Right renal cortex interstitium (tissue), 3 donors: Measurements from ENCODE around the gene SP1. TPM values are rescaled to one million over a fixed set of nuclear protein-coding genes. Genes with fewer than 3 reads are reported as not detected.
A peak's percentile ranks its signal among the peaks of the same experiment; 100 is the strongest.
"Not testable (repeated sequence)": the region's sequence is repeated elsewhere in the genome, so short reads cannot be mapped to it uniquely, and the experiment has no call there.

Source experiments
- DNase-seq, 3 donors: peaks; one replicate each; pipeline ENCODE4 v3.0.0-alpha.2; 2013; ENCODE audit warnings: low read depth in 3 of 3, low spot score in 2 of 3
- polyA plus RNA-seq, 3 donors: library from polyadenylated mRNA; unstranded; fragments of 120-200 nt; gene quantifications; one replicate each; pipeline ENCODE4 v1.2.1, GENCODE V29; 2013; ENCODE audit not compliant: insufficient read length in 3 of 3

SP1 gene
- 10 to 100 TPM; 76.7 to 81.0 (median 77.6) TPM for polyA plus RNA-seq

DNA sequence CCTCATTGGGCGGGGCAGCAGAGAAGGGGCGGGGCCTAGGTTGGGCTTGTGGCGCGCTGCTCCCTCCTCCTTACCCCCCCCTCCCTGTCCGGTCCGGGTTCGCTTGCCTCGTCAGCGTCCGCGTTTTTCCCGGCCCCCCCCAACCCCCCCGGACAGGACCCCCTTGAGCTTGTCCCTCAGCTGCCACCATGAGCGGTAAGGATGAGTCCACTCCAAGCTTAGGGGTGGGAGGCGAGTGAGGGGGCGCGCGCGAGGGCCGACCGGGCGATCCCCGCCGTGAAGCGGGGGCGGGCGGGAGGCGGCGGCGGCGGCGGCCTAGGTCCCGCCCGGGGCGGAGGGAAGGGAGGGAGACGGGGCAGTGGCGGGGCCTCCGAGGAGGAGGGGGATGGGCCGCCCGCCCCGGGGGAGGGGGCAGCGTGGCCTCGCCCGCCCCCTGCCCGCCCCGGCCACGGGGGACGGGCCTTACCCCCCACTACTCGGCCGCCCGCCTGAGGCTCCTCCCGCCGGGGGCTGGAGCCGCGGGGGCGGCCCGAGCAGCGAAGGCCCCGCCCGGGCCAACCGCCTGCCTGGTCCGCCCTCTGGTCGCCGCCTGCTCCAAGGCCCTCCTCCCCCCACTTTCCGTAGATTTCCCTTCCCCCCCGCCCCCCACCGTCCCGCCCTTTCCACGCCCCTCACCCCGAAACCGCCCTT lies at the start of gene SP1:
SP1 (plus strand) TSS at position 73 of the 690 bp plus-strand sequence; CDS start at position 189, 116 bp downstream.
- peak in 2 of 3 donors; percentile 74 to 81 for DNase-seq

DNA sequence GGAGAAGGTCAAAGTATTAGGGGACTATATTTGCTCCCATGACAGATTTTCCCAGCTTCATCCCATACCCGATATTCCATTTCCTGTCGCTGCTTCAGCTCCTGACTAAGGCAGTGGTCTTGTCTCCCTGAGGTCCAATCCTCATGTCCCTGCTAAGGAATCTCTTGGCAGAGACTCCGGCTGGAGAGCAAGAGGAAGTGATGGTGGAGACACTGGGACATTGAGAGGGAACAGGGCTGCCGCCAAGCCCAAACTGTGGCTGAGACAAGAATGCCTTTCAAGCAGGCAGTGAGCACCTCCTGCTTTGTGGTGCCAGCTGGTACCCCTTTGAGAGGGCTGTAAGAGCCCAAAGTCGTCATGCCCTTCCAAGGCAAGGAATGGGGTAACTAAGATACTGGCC lies 49.3 kb upstream of the SP1 start:
- no peak for DNase-seq

DNA sequence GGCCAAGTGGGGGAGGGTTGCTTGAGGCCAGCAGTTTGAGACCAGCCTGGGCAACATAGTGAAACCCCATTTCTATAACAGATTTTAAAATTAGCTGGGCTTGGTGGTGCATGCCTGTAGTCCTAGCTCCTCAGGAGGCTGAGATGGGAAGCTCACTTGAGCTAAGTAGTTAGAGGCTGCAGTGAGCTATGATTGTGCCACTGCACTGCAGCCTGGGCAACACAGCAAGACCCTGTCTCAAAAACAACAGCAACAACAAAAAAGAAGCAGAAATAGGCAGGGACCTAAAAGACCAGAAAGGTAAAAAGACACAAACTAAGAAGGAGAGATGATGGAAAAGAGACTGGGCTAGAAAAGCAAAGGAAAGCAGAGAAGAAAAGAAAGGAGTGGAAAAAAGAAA lies 47.6 kb upstream of the SP1 start:
- DNase-seq: not testable (repeated sequence)

DNA sequence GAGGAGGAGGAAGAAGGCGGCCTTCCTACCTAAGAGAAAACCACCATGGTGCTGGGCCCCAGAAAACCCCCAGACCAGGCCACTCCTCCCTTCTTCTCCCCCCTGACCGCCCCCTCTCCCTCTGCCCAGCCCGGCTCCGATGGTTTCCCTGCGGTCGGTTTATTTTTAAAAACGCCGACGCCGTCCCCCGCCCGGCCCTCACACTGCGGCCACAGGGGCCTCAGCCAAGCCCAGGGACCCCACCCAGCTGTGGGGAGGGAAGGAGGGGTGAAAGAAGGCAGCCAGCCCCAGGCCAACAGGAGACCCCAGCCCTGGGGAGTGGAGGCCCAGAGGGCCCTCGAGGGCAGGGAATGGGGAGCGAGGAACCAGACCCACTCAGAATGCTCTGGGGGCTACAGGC lies 47.2 kb upstream of the SP1 start:
- DNase-seq: no peak

DNA sequence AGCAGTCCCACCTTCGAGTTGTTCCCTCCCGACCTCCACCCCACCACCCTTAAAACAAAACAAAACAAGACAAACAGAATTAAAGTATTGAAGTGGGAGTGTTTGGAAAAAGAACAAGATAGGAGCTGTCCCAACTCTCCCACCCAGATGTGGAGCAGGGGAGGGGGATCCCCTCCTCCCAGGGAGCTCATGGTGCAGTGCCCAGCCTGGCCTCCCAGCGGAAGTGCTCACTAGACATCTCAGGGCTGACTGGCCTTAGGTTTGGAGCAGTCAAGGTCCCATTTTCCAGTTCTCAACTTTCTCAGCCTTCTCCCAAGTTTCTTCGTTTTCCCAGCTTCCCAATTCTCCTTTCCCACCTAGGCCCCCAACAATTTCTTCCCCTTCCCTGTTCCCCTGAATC lies 46.7 kb upstream of the SP1 start:
- DNase-seq: no peak

DNA sequence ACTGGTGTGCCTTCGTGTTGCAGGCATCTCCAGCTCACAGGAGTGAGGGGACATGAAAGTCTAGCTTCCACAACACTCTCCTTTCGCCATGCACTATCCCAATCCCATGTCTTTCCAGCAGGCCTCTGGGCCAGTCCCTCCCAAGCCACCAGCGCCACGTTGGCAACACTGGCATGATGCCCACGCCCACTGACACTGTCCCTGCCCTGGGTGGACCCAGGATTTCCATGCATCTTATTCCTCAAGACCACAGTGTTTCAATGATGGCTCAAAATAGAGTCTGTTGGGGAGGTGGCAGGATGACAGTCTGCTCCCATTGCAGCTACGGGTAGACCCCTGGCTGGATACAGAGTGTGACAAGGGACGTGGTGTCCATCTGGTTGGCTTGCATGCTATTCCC lies 46.1 kb upstream of the SP1 start:
- no peak for DNase-seq

DNA sequence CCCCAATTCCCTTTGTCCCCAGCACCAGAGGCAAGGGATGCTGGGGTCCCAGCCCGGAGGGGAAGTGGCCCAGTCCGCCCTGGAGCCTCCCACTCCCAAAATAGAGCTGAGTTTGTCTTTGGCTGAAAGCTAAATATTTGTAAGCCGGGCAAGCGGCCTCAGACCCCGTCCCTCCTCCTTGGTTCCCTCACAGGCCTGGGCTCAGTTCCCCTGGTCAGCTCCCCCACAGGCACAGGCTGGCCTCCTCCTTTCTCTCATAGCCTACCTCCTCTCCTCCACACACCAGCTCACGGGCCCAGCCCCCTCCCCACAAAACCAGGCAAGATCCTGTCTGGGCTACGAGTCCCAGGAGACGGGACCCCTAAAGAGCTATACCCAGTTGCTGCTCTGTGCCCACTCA lies 45.2 kb upstream of the SP1 start:
- DNase-seq: no peak

DNA sequence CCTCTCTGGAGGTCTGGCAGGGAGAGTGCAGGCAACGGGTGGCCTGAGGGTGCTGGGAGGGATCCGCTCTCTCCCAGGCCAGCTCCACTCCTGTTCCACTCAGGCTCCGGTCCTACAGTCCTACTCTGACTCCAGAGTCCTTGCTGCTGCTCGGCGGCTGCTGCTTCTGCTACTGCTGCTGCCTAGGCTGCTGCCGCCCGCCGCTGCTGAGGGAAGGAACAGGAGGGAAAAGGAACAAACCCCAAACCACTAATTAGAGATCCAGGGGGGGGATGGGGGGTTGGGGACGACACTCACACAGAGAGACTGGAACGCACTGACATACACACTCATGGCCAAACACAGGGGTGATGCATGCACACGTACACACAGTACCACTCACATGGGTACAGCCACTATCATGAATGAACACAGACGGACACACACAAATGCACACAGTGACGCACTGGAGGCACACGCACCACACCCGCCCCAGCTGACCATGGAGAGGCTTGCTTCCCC lies 43.7 kb upstream of the SP1 start, which contains the start of gene SP7:
SP7 (minus strand) TSS at position 174 of the 501 bp plus-strand sequence. CDS start 708 bp downstream, outside the sequence.
- no peak for DNase-seq

DNA sequence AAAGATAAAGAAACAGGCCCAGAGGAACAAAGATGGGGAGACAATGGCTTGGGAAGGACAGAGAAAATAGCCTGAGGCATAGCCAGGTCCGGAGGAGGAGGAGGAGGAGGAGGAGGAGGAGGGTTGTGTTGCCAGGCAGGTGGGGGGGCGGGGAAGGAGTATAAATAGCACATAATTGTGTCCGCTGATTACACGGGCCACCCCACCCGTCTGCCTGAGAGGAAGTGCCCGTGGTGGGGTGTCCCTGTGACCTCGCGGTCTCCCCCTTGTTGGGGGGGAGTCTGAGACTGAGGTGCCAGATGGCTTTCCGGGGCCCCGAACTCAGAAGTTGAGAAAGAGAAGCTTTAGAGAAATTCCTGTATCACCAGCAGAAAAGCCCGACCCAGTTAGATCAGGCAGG lies 42.0 kb upstream of the SP1 start:
- DNase-seq: no peak

DNA sequence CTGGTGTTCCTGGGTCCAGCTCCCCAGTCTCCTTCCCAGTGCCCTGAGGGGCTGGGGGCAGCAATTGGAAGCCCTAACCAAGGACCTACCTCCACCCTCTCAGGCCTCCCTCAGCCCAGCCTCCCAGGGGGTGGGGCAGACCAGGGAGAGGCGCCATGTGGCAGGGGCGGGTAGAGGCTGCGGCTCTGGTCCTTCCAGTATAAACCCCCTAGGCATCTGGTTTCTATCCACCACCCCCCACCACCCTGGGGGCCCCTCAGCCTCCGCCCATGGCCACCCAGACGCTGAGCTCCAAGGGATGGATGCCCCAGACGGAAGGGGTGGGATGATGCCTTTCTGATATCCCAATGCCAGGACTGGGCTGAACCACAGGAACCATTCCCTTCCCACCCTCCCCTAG lies 41.1 kb upstream of the SP1 start:
- no peak for DNase-seq

DNA sequence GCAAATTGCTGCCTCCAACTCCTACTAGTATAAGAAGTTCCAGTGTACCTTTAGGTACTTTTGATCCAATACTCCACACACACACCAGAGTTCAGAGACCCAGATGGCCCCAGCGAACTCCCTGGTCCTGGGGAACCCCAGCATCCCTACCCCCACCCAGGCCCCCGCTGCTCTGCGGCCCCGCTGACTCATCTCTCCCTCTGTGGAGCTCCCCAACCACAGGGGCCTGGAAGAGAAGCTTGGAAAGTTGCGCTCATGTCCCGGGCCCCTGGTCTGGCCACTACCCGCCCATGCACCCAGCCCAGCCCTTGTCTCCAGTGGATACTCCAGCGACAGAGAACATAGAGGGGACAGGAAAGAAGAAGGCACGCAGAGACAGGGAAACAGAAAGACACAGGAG lies 39.6 kb upstream of the SP1 start:
- no peak for DNase-seq

DNA sequence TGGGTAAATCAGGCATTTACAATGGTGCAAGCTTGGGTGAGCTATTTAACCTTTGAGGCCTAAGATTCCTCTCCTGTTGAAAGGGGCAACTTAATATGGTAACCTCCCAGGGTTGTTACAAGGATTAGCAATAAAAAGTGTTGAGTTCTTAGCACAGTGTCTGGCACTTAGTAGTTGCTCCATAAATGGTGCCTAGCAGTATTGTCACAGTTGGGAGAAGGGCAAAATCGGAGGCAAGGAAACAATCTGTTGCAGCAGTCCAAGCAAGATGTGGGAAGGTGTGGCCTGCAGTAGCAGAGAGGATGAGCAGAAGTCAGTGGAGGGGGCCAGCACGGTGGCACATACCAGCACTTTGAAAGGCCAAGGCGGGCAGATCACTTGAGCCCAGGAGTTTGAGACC lies 36.5 kb upstream of the SP1 start:
- DNase-seq: no peak

DNA sequence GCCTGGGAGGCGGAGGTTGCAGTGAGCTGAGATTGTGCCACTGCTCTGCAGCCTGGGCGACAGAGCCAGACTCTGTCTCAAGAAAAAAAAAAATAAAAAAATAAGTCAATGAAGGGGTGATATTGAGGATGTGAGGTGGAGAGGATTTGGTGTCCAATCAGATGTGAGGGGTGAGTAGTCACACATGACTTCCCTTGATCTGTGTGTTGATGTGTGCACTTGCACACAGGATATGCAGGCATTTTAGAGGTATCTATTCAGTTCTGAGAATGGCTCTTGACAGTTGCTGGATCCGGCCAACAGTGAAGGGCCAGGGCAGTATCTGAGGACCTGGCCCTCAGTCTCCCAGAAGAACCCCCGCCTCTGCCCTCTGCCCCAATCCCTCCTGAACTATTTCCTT lies 36.0 kb upstream of the SP1 start:
- no peak for DNase-seq

DNA sequence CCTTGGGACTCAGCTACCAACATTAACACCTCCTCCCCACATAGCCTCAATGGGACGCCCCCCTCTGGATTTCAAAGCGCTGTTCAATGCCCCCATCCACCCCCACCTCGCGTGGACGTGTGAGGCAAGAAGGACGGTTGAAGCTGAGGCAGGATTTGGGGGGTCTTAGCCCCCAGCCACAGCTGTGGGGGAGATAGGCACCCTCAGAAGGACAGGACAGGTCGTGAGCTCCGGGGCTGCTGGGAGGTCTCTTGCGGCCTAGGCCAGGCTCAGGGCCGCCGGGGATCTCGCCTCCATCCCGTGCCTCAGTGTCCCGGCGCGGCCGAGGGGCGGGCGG lies 35.5 kb upstream of the SP1 start:
- DNase-seq: no peak

DNA sequence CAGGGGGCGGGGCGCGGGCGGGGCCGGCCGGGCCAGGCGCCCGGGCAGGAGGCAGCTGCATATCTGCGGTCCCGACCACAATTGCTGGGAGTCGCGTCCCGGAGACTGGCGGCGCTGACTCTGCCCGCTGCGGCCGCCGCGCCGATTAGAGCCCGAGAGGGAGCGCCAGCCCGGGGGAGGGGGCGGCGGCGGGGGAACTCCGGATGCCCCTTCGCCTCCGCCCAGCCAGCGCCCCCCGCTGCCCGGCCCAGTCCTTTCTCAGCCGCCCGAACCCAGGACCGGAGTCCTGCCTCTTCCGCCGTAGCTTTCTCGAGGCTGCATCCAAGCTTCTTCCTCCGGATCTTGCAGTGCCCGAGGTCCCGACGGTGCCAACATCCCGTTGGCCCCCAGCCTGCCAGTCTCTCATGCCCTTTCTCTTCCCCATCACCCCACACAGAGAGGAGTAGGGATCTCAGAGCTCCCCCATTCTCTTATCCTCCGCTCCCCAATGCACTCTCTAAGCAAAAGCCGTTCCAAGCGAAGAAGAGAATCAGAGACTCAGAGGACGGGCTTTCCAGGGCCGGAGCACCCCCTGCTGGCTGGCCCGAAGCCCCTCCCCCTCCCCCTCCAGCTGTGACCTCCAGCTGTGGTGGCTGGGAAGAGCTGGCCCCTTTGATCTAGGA lies 35.0 kb upstream of the SP1 start:
- peak in 1 of 3 donors; percentile 80 for DNase-seq

DNA sequence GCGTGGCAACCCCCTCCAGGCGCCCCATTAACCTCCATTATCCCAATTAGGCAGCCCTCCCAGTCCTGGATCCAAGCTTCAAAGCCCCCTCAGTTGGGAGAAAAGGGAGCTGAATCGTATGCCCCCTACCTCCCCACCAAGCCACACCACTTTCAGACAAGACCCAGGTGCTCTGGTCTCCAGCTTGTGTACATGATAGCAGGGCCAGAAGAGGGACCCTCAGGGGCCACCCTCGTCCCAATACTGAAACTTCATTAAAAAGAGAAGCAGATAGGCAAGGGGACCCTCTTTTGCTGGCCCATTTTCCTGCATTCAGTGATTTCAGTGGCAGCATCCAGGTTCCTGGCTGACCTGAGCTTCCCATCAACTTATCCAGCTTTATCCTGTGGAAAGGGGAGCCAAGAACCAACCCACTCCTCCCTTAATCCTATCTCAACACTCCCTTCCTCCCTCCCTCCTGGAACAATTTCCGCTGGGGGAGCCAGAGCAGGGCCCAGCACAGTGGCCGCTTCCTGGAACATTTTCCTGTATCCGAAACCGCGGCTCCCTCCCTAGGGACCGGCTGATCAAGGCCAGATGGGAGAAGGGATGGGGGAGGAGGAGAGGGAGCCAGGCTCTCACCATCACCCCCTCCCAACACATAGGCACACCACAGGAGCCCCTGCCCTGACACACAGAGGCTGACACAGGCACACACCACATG lies 34.3 kb upstream of the SP1 start:
- DNase-seq: no peak

DNA sequence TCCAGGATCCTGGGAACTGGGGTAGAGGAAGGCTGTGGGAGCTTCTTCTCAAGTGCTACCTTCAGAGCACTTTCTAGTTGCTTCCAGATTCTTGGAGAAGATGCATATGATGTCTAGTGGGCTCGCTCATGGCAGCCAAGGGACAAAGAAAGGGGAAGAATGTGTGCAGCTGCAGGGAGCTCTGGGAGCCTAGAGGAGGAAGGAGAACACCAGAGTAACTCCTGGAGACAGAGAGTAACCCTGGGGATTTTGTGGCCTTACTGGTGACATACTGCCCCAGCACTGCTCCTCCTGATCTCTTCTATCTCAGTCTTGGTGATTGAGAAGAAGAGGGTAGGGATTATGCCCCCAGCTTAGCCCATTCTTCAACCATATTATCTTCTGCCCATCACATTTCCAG lies 33.5 kb upstream of the SP1 start:
- no peak for DNase-seq

DNA sequence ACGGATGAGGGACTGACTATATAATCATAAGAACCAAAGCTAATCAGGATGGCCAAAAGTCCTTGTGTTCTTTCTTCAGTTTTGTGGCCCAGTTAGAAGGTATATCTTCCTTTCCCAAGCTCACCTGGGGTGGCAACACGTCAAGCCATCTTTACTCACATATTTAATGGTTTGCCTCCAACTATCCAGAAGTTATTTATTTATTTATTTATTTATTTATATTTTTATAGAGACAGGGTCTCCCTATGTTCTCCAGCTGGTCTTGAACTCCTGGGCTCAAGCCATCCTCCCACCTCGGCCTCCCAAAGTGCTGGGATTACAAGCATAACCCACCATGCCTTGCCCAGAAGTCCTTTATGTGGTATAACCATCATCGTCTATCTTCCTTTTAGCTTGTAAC lies 32.1 kb upstream of the SP1 start:
- no peak for DNase-seq

DNA sequence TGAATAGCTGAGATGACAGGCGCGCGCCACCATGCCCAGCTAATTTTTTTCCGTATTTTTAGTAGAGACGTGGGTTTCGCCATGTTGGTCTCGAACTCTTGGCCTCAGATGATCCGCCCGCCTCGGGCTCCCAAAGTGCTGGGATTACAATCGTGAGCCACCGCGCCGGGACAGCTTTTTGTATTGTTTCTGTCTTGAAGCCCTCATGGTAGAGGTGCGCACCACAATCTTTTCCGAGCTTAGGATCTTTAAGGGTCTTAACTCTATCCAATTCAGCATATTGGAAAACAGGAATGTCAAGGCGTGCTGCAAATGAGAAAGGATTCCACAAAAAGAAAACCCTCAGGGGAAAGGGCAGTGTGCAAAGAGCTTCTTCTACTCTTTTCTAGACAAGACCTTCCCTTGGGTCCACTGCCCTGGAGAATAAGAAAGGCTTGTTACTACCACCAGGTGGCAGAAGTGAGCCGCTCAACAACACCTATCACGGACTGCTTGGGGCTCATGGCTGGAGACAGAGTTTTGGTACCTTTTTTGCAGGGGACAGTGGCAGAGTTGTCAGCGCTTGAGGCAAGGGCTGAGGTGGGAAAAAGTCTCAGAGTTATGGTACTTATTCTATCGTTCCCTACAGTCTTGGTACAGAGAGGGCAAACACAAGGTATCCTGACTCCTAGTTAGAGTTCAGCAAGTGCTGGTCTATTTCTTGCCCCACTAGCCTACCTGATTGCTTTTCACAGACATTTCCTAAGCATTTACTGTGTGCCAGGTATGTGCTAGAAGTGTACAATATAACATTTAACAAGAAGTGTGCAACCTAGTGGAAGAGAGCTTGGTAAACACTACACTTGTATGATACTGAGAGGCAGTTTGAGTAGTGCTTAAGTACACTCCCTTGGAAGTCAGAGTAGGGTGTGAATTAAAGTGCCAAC lies 27.4 kb upstream of the SP1 start:
- DNase-seq: peak; percentile 78 to 83 (median 82)

DNA sequence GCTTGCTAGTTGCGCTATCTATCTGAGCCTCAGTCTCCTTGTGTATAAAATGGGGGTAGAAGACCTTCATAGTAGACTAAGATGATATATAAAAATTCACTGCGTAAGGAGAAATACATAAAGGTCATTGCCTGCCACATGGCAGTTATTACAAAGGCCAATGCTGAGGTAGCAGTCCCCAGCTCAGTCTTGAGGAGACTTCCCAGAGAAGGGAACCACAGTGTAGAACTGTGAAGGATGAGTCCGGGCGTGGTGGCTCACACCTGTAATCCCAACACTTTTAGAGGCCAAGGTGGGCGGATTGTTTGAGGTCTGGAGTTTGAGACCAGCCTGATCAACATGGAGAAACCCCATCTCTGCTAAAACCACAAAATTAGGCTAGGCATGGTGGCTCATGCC lies 26.7 kb upstream of the SP1 start:
- DNase-seq: no peak

DNA sequence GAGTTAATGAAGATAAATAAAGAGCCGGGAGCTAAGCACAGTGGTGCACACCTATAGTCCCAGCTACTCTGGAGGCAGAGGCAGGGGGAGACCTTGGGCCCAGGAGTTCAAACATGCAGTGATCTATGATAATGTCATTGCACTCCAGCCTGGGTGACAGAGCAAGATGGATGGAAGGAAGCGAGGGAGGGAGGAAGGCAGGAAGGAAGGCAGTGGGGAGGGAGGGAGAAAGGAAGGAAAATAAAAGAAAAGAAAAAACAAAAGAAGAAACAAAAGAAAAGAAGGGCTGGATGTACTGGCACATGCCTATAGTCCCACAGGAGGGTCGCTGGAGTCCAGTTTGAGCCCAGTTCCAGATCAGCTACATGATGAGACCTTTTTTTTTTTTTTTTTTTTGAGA lies 24.9 kb upstream of the SP1 start:
- DNase-seq: no peak
